Measurements from ENCODE around the gene CKAP5.

- TF ChIP-seq EZH2phosphoT487 (IDR thresholded peaks at IDR 0.05) (no peak), CTCF (IDR thresholded peaks at IDR 0.05) (no peak), EZH2 (IDR thresholded peaks at IDR 0.05) (no peak)
Measured at GRCh38 chr11:46724088-46724487, 122.0 kb downstream of the CKAP5 start.

Data from neural progenitor cell (in vitro differentiated cells).